ENCODE measurements around the gene BTNL9.
"Not testable (repeated sequence)": the region's sequence is repeated elsewhere in the genome, so short reads cannot be mapped to it uniquely, and the experiment has no call there.

DNA sequence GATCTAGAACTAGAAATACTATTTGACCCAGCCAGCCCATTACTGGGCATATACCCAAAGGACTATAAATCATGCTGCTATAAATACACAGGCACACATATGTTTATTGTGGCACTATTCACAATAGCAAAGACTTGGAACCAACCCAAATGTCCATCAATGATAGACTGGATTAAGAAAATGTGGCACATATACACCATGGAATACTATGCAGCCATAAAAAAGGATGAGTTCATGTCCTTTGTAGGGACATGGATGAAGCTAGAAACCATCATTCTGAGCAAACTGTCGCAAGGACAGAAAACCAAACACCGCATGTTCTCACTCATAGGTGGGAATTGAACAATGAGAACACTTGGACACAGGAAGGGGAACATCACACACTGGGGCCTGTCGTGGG lies 55.1 kb downstream of the BTNL9 start:
- TF ChIP-seq POLR2A (IDR thresholded peaks at IDR 0.05); POLR2AphosphoS5 (IDR thresholded peaks at IDR 0.05); EP300 (IDR thresholded peaks at IDR 0.05; ENCODE audit: low read depth): not testable (repeated sequence)
- TF ChIP-seq, protein P1, sequence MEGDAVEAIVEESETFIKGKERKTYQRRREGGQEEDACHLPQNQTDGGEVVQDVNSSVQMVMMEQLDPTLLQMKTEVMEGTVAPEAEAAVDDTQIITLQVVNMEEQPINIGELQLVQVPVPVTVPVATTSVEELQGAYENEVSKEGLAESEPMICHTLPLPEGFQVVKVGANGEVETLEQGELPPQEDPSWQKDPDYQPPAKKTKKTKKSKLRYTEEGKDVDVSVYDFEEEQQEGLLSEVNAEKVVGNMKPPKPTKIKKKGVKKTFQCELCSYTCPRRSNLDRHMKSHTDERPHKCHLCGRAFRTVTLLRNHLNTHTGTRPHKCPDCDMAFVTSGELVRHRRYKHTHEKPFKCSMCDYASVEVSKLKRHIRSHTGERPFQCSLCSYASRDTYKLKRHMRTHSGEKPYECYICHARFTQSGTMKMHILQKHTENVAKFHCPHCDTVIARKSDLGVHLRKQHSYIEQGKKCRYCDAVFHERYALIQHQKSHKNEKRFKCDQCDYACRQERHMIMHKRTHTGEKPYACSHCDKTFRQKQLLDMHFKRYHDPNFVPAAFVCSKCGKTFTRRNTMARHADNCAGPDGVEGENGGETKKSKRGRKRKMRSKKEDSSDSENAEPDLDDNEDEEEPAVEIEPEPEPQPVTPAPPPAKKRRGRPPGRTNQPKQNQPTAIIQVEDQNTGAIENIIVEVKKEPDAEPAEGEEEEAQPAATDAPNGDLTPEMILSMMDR (IDR thresholded peaks at IDR 0.05), result not testable (repeated sequence)

All from transverse colon (tissue), 4 donors.